Coronary artery (tissue), 2 donors: ENCODE results near the gene TRPV4.

Experiments used
- DNase-seq: peaks from one replicate; pipeline ENCODE4 v3.0.0-alpha.2; 2017; ENCODE audit warnings: low spot score
- H3K27ac ChIP-seq, 2 donors: fragments of 200-600 bp; sonication (generic); one replicate each; pipeline ENCODE4 v1.5.1; 2016 to 2019
- H3K4me3 ChIP-seq: fragments of 200-600 bp; sonication (generic); 2 replicates; pipeline ENCODE4 v1.5.1; 2016; ENCODE audit warnings: mild to moderate bottlenecking, moderate library complexity
- TF ChIP-seq, protein P1 (sequence below): fragments of 200-600 bp; sonication (generic); IDR thresholded peaks from one replicate; pipeline ENCODE4 v1.5.1; 2019; ENCODE audit warnings: antibody characterized with exemption

The TRPV4 gene

DNA sequence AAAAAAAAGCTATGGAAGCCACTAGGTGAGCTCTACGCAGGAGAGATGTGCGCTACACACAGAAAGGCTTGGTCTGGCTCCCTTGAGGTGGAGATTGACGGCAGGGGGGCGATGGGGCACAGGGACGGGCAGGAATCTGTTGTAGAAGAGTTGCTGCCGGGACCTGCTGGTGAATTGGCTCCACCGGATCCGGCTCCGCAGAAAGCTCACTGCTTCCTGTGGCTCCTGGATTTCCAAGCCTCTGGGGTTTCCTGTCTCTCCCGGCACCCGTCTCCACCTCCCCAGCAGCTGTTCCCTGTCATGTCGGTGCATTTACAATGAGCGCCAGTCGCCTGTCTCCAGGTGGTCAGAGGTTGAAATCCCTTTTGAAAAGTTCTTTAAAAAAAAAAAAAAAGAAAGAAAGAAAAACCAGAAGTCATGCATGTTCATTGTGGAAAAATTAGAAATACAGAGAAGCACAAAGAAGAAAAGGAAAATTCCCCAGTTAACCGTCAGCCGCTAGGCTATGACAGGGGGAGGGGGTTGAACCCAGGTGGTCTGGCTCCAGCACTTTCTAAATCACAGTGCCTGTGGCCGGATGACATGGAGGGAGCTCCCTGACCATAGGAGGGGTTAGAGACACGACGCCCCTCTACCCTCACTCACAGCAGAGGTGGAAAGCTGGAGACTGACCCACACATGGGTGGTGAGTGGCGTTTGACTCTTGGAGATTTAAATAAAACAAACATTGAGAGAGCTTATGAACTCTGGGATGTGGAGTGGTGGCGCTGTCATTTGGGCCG, 98.8 kb downstream of the TRPV4 start:
- DNase-seq, result no peak
- Histone ChIP-seq H3K4me3 (no peak overlapping the region), H3K27ac (no peak overlapping the region)
- TF ChIP-seq, protein P1, sequence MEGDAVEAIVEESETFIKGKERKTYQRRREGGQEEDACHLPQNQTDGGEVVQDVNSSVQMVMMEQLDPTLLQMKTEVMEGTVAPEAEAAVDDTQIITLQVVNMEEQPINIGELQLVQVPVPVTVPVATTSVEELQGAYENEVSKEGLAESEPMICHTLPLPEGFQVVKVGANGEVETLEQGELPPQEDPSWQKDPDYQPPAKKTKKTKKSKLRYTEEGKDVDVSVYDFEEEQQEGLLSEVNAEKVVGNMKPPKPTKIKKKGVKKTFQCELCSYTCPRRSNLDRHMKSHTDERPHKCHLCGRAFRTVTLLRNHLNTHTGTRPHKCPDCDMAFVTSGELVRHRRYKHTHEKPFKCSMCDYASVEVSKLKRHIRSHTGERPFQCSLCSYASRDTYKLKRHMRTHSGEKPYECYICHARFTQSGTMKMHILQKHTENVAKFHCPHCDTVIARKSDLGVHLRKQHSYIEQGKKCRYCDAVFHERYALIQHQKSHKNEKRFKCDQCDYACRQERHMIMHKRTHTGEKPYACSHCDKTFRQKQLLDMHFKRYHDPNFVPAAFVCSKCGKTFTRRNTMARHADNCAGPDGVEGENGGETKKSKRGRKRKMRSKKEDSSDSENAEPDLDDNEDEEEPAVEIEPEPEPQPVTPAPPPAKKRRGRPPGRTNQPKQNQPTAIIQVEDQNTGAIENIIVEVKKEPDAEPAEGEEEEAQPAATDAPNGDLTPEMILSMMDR, result no peak
